GM12873 (cell line): Measurements from ENCODE around the gene EYA2.

Experiments used
- CTCF ChIP-seq: IDR thresholded peaks from 2 replicates; pipeline ENCODE4 v1.5.1; 2012; ENCODE audit warnings: low read depth, mild to moderate bottlenecking, moderate library complexity, low read length, control low read depth; ENCODE audit not compliant: insufficient read depth; ENCODE audit errors: missing control alignments

EYA2 gene

GRCh38 chr20:47175493-47175892 lies 280.9 kb downstream of the EYA2 start:
- TF ChIP-seq CTCF = no peak

GRCh38 chr20:47178277-47178676 lies 283.6 kb downstream of the EYA2 start:
- no peak for TF ChIP-seq CTCF

- TF ChIP-seq CTCF = no peak
Measured at GRCh38 chr20:47178851-47179250, 284.2 kb downstream of the EYA2 start.

GRCh38 chr20:47179267-47179666 lies 284.6 kb downstream of the EYA2 start:
- no peak for TF ChIP-seq CTCF

- TF ChIP-seq CTCF = no peak
Measured at GRCh38 chr20:47181056-47181862, 286.6 kb downstream of the EYA2 start.

GRCh38 chr20:47183367-47183766 lies 288.7 kb downstream of the EYA2 start:
- TF ChIP-seq CTCF = no peak

GRCh38 chr20:47187450-47188195 lies 293.0 kb downstream of the EYA2 start:
- no peak for TF ChIP-seq CTCF
